ENCODE data around the gene PCAT7.

Gene PCAT7

GRCh38 chr9:94517254-94517653 lies 37.6 kb upstream of the PCAT7 start:
- no peak overlapping the region for H3K27ac ChIP-seq
- ChIA-PET POLR2A (ENCODE audit: low non-redundant PET) (no interaction called here), CTCF (interaction anchor here (0.6 to 0.8 kb wide), 3 partner anchors 13 to 611 kb away, joined by 3 to 5 read pairs (median 3); no protein-coding TSS in a partner anchor)
- TF ChIP-seq CTCF (conservative IDR thresholded peaks at IDR 0.05; ENCODE audit: low read depth), result no peak
- no peak for DNase-seq (ENCODE audit: low spot score)

DNA sequence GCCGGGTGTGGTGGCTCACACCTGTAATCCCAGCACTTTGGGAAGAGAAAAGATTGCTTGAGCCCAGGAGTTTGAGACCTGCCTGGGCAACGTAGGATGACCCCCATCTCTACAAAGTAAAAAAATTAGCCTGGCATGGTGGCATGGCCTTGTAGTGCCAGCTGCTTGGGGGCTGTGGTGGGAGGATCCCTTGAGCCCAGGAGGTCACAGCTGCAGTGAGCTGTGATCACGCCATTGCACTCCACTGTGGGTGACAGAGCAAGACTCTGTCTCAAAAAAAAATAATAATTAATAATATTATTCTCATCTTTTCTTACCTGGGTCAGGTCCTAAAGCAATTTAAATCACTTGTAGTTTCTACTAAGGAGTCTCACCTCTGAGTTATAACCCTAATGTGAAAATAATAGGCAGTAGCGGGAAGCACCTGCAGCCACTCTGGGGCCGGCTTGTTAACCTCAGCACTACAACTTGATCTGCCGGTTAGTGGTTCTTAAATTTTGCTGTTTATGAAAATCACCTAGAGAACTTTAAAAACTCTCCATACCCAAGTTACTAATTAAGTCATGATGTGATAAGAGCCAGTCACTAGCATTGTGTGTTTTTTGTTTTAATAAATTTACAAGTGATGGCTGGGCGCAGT lies 29.4 kb upstream of the PCAT7 start:
- no peak for TF ChIP-seq CTCF (conservative IDR thresholded peaks at IDR 0.05; ENCODE audit: low read depth)
- POLR2A ChIA-PET (ENCODE audit: low non-redundant PET), result no interaction called here
- CTCF ChIA-PET, result interaction anchor here (0.6 kb wide), 1 partner anchor 1585 kb away, joined by 3 read pairs; no protein-coding TSS in a partner anchor
- no peak for DNase-seq (ENCODE audit: low spot score)
- H3K27ac ChIP-seq, result no peak overlapping the region

DNA sequence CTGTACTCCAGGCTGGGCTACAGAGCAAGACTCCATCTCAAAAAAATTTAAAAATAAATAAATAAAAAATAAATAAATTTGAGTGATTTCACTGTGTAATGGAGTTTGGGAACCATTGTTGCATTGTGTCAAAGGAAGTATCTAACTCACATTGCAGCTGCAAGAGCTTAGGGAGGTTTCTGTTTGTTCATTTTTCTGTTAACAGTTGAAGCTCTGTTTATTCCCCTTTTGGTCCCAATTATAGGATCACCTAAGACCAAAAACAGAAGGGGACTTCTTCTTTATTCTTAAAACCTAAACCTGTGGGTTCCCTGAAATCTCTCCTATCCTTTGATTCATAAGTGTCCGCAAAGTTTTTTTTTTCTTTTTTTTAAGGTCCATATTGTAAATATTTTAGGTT lies 28.6 kb upstream of the PCAT7 start:
- CTCF ChIA-PET, result interaction anchor here (0.6 kb wide), 1 partner anchor 1586 kb away, joined by 3 read pairs; no protein-coding TSS in a partner anchor
- POLR2A ChIA-PET (ENCODE audit: low non-redundant PET), result no interaction called here

DNA sequence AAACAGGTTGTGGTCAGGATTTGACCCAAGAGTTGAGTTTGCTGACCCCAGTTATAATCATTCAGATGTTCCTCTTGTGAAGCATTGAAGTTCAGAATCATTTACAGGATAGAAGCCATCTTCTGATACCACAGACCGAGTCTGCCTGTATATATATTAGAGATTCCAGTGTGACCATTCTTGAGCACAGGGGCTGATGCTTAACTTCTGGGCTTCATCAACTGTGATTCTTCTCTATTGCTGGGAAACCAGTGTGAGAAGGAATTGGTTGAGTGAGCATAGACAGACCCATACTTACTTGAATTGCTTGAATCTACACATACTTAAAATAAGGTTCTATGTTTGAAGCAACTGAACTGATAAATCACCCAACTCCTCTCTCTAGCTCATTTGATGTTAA lies 27.9 kb upstream of the PCAT7 start:
- no peak overlapping the region for H3K27ac ChIP-seq
- ChIA-PET CTCF (interaction anchor here (0.6 kb wide), 1 partner anchor 563 kb away, joined by 4 read pairs; no protein-coding TSS in a partner anchor), POLR2A (ENCODE audit: low non-redundant PET) (no interaction called here)
- TF ChIP-seq CTCF (conservative IDR thresholded peaks at IDR 0.05; ENCODE audit: low read depth), result no peak
- no peak for DNase-seq (ENCODE audit: low spot score)

More for the DNA sequence above, 28.6 kb upstream of the PCAT7 start:
- TF ChIP-seq CTCF (conservative IDR thresholded peaks at IDR 0.05; ENCODE audit: low read depth), result no peak
- no peak for DNase-seq (ENCODE audit: low spot score)
- no peak overlapping the region for H3K27ac ChIP-seq

GRCh38 chr9:94528886-94529285 lies 26.0 kb upstream of the PCAT7 start:
- POLR2A ChIA-PET (ENCODE audit: low non-redundant PET), result no interaction called here
- DNase-seq (ENCODE audit: low spot score), result no peak
- TF ChIP-seq CTCF (conservative IDR thresholded peaks at IDR 0.05; ENCODE audit: low read depth), result no peak
- CTCF ChIA-PET, result interaction anchor here (0.7 kb wide), 1 partner anchor 563 kb away, joined by 5 read pairs; no protein-coding TSS in a partner anchor
- no peak overlapping the region for H3K27ac ChIP-seq

DNA sequence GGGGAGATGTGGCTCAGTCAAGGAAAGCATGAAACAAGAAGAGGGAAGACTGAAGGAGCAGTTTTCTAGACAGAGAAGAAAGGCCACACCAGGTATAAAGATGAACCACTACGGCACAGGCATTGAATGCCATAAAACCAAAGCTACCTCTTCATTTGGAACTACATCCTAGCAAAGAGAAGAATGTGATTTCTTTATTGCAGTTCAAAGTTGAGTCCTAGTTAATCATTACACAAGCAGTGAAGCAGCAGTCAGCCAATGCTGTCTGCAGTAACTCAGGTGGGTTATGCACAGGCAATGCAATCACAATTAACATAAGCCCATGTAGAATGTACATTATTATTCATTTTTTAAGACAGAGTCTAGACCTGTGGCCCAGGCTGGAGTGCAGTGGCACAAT lies 21.7 kb upstream of the PCAT7 start:
- no peak for DNase-seq (ENCODE audit: low spot score)
- CTCF ChIA-PET, result interaction anchor here (0.6 kb wide), 1 partner anchor 12 kb away, joined by 4 read pairs; no protein-coding TSS in a partner anchor
- H3K27ac ChIP-seq, result no peak overlapping the region
- POLR2A ChIA-PET (ENCODE audit: low non-redundant PET), result no interaction called here
- no peak for TF ChIP-seq CTCF (conservative IDR thresholded peaks at IDR 0.05; ENCODE audit: low read depth)
